ENCODE data around the gene MYBPC1. TPM values are rescaled to one million over a fixed set of nuclear protein-coding genes. Genes with fewer than 3 reads are reported as not detected.
A peak's percentile ranks its signal among the peaks of the same experiment; 100 is the strongest.

MYBPC1 gene
- polyA plus RNA-seq, 1 of the 3 experiments (the other 2 are of a cell fraction): not detected

GRCh38 chr12:101670007-101670671, 75.4 kb downstream of the MYBPC1 start:
- H3K36me3 ChIP-seq (replicated peaks in 1 of 2; ENCODE audit: control insufficient read depth in 1 of 2, insufficient read depth in 2 of 2, low read length in 1 of 2): no peaks in the 10 kb centered on the region
- H2AFZ ChIP-seq (ENCODE audit: low read depth): no peak overlapping the region
- TF ChIP-seq RAD21 (IDR thresholded peaks at IDR 0.05; ENCODE audit: low read length): peak; percentile 50
- TF ChIP-seq, protein P1, sequence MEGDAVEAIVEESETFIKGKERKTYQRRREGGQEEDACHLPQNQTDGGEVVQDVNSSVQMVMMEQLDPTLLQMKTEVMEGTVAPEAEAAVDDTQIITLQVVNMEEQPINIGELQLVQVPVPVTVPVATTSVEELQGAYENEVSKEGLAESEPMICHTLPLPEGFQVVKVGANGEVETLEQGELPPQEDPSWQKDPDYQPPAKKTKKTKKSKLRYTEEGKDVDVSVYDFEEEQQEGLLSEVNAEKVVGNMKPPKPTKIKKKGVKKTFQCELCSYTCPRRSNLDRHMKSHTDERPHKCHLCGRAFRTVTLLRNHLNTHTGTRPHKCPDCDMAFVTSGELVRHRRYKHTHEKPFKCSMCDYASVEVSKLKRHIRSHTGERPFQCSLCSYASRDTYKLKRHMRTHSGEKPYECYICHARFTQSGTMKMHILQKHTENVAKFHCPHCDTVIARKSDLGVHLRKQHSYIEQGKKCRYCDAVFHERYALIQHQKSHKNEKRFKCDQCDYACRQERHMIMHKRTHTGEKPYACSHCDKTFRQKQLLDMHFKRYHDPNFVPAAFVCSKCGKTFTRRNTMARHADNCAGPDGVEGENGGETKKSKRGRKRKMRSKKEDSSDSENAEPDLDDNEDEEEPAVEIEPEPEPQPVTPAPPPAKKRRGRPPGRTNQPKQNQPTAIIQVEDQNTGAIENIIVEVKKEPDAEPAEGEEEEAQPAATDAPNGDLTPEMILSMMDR (IDR thresholded peaks at IDR 0.05): peak; percentile 56
- no peak for TF ChIP-seq SIN3A (IDR thresholded peaks at IDR 0.05; ENCODE audit: borderline replicate concordance, low read depth, low read length)
- peak; percentile 43 for TF ChIP-seq SMC3 (IDR thresholded peaks at IDR 0.05; ENCODE audit: low read depth, low read length)
- H3K4me2 ChIP-seq: no peak overlapping the region
- H3K9ac ChIP-seq: no peak overlapping the region
- no peak overlapping the region for H3K27ac ChIP-seq (ENCODE audit: low read depth in 2 of 2, low read length in 1 of 2)
- H3K27me3 ChIP-seq (ENCODE audit: insufficient read depth): peaks cover 18% of the 10 kb centered on the region; the same call in 1 of the 2 replicates
- no peaks in the 10 kb centered on the region for H3K4me1 ChIP-seq (ENCODE audit: control insufficient read depth in 1 of 2, insufficient read depth in 2 of 2, low read depth in 1 of 2, low read length in 1 of 2)
- no peaks in the 10 kb centered on the region for H3K79me2 ChIP-seq (ENCODE audit: insufficient read depth)
- H3K9me2 ChIP-seq: no peaks in the 10 kb centered on the region
- POLR2A ChIA-PET: no interaction called here
- CTCF ChIA-PET: interaction anchor here (0.8 to 1.0 kb wide), 3 partner anchors 12 to 166 kb away, joined by 3 read pairs; no protein-coding TSS in a partner anchor
- H3F3A ChIP-seq (replicated peaks; ENCODE audit: insufficient read depth): no peaks in the 10 kb centered on the region
- no peaks in the 10 kb centered on the region for H4K20me1 ChIP-seq (ENCODE audit: insufficient read depth)
- 44% methylated on average over 6 of the region's 6 CpGs for WGBS (ENCODE audit: low lambda C conversion rate)
- no peaks in the 10 kb centered on the region for H3K9me3 ChIP-seq
- peak; percentile 19 for DNase-seq
- no peak overlapping the region for H3K4me3 ChIP-seq (ENCODE audit: low read depth in 2 of 2, low read length in 1 of 2)

GRCh38 chr12:101671157-101671791, 76.5 kb downstream of the MYBPC1 start:
- H3K4me3 ChIP-seq (ENCODE audit: low read depth in 2 of 2, low read length in 1 of 2): no peak overlapping the region
- no peaks in the 10 kb centered on the region for H3F3A ChIP-seq (replicated peaks; ENCODE audit: insufficient read depth)
- H3K9me3 ChIP-seq: no peaks in the 10 kb centered on the region
- H3K36me3 ChIP-seq (replicated peaks in 1 of 2; ENCODE audit: control insufficient read depth in 1 of 2, insufficient read depth in 2 of 2, low read length in 1 of 2): no peaks in the 10 kb centered on the region
- DNase-seq: no peak
- peaks cover 13% of the 10 kb centered on the region; the same call in 1 of the 2 replicates for H3K27me3 ChIP-seq (ENCODE audit: insufficient read depth)
- no peaks in the 10 kb centered on the region for H3K4me1 ChIP-seq (ENCODE audit: control insufficient read depth in 1 of 2, insufficient read depth in 2 of 2, low read depth in 1 of 2, low read length in 1 of 2)
- WGBS (ENCODE audit: low lambda C conversion rate): 14% methylated on average over 6 of the region's 6 CpGs
- no peaks in the 10 kb centered on the region for H3K9me2 ChIP-seq
- no peaks in the 10 kb centered on the region for H4K20me1 ChIP-seq (ENCODE audit: insufficient read depth)
- ChIA-PET POLR2A (no interaction called here), CTCF (interaction anchor here (0.8 to 1.0 kb wide), 2 partner anchors 32 to 165 kb away, joined by 3 read pairs; no protein-coding TSS in a partner anchor)
- no peak overlapping the region for H3K4me2 ChIP-seq
- H3K27ac ChIP-seq (ENCODE audit: low read depth in 2 of 2, low read length in 1 of 2): no peak overlapping the region
- H2AFZ ChIP-seq (ENCODE audit: low read depth): no peak overlapping the region
- no peak overlapping the region for H3K9ac ChIP-seq
- H3K79me2 ChIP-seq (ENCODE audit: insufficient read depth): no peaks in the 10 kb centered on the region
- TF ChIP-seq JUND (IDR thresholded peaks at IDR 0.05): no peak
- TF ChIP-seq EP300 (IDR thresholded peaks at IDR 0.05; ENCODE audit: borderline replicate concordance in 1 of 2, low read depth in 1 of 2, low read length in 1 of 2): no peak
- no peak for TF ChIP-seq FOXJ3 (CRISPR knock-in tag; IDR thresholded peaks at IDR 0.05)
- no peak for TF ChIP-seq USF2 (IDR thresholded peaks at IDR 0.05; ENCODE audit: borderline replicate concordance, low read depth, low read length)
- no peak for TF ChIP-seq EZH2phosphoT487 (IDR thresholded peaks at IDR 0.05; ENCODE audit: borderline replicate concordance, low read depth)
- no peak for TF ChIP-seq TAF1 (IDR thresholded peaks at IDR 0.05; ENCODE audit: borderline replicate concordance, low read depth, low read length)
- no peak for TF ChIP-seq FOSL2 (IDR thresholded peaks at IDR 0.05; ENCODE audit: borderline replicate concordance, low read depth)
- no peak for TF ChIP-seq RCOR1 (IDR thresholded peaks at IDR 0.05; ENCODE audit: low read length)
- TF ChIP-seq, protein P2, sequence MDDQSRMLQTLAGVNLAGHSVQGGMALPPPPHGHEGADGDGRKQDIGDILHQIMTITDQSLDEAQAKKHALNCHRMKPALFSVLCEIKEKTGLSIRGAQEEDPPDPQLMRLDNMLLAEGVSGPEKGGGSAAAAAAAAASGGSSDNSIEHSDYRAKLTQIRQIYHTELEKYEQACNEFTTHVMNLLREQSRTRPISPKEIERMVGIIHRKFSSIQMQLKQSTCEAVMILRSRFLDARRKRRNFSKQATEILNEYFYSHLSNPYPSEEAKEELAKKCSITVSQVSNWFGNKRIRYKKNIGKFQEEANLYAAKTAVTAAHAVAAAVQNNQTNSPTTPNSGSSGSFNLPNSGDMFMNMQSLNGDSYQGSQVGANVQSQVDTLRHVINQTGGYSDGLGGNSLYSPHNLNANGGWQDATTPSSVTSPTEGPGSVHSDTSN (IDR thresholded peaks at IDR 0.05): no peak
- no peak for TF ChIP-seq MAX (IDR thresholded peaks at IDR 0.05; ENCODE audit: low read depth)
- no peak for TF ChIP-seq MEF2A (IDR thresholded peaks at IDR 0.05; ENCODE audit: borderline replicate concordance, low read depth)
- TF ChIP-seq POLR2AphosphoS5 (IDR thresholded peaks at IDR 0.05; ENCODE audit: low read depth, low read length): no peak
- no peak for TF ChIP-seq SMC3 (IDR thresholded peaks at IDR 0.05; ENCODE audit: low read depth, low read length)
- no peak for TF ChIP-seq NRF1 (IDR thresholded peaks at IDR 0.05; ENCODE audit: low read depth, low read length)
- TF ChIP-seq IRF3 (IDR thresholded peaks at IDR 0.05; ENCODE audit: low read depth, low read length): no peak
- TF ChIP-seq RFX5 (IDR thresholded peaks at IDR 0.05; ENCODE audit: low read length): no peak
- no peak for TF ChIP-seq GABPA (IDR thresholded peaks at IDR 0.05; ENCODE audit: low read depth)

All from SK-N-SH (cell line).